Lung (tissue), 12 donors: ENCODE results near the gene OTX1. TPM values are rescaled to one million over a fixed set of nuclear protein-coding genes. Genes with fewer than 3 reads are reported as not detected.

ENCODE experiments used
- ATAC-seq: fragments of 200-7000 bp; cut with Tn5 transposase; one replicate; pipeline ENCODE4 v1.9.1; 2020; ENCODE audit warnings: moderate number of reproducible peaks; ENCODE audit not compliant: insufficient read depth, low FRiP score
- DNase-seq, 3 donors: peaks; one replicate each; pipeline ENCODE4 v3.0.0-alpha.2; 2013 to 2017
- H3K27ac ChIP-seq, 2 donors: one replicate each; pipeline ENCODE4 v1.5.1; 2013; ENCODE audit warnings: mild to moderate bottlenecking in 2 of 2, moderate library complexity in 2 of 2, control low read depth in 1 of 2, inconsistent platforms in 1 of 2, low read depth in 1 of 2, low read length in 1 of 2
- H3K27me3 ChIP-seq, 3 donors: one replicate each; pipeline ENCODE4 v1.5.1; 2013; ENCODE audit warnings: low read length in 2 of 3; ENCODE audit not compliant: control insufficient read depth in 3 of 3, insufficient read depth in 3 of 3
- H3K36me3 ChIP-seq, 4 donors: one replicate each; pipeline ENCODE4 v1.5.1; 2013; ENCODE audit warnings: low read length in 4 of 4, mild to moderate bottlenecking in 1 of 4, moderate library complexity in 1 of 4; ENCODE audit not compliant: control insufficient read depth in 4 of 4, insufficient read depth in 4 of 4
- H3K4me1 ChIP-seq, 5 donors: one replicate each; pipeline ENCODE4 v1.5.1; 2013; ENCODE audit warnings: low read length in 5 of 5, mild to moderate bottlenecking in 2 of 5, moderate library complexity in 1 of 5; ENCODE audit not compliant: control insufficient read depth in 5 of 5, insufficient read depth in 5 of 5
- H3K4me3 ChIP-seq: one replicate; pipeline ENCODE4 v1.5.1; 2013; ENCODE audit warnings: mild to moderate bottlenecking, control low read depth, moderate library complexity
- H3K9ac ChIP-seq, 2 donors: one replicate each; pipeline ENCODE4 v1.5.1; 2013; ENCODE audit warnings: low read length in 2 of 2, control low read depth in 1 of 2; ENCODE audit not compliant: insufficient read depth in 1 of 2
- H3K9me3 ChIP-seq, 4 donors: one replicate each; pipeline ENCODE4 v1.5.1; 2013; ENCODE audit warnings: low read length in 3 of 4, mild to moderate bottlenecking in 1 of 4, moderate library complexity in 1 of 4; ENCODE audit not compliant: control insufficient read depth in 4 of 4, insufficient read depth in 3 of 4
- CTCF ChIP-seq: IDR thresholded peaks from 2 replicates; pipeline ENCODE4 v1.5.1; 2012; ENCODE audit warnings: mild to moderate bottlenecking; ENCODE audit errors: control extremely low read depth, extremely low read depth
- WGBS, 2 donors: extraction: QIAGEN DNeasy Blood & Tissue Kit; methylation state at CpG; one replicate each; pipeline ENCODE4 v1.1.7; 2013; 5-methylcytosine and 5-hydroxymethylcytosine counted together
- polyA plus RNA-seq, 2 donors: library from polyadenylated mRNA; stranded (reverse); fragments of 200-250 nt; gene quantifications; one replicate each; pipeline ENCODE4 v1.2.1, GENCODE V29; 2013
- total RNA-seq, 2 donors: library from RNA; depleted of rRNA in 1 of 2; stranded (reverse); fragments of >200 nt in 1 of 2; gene quantifications; one replicate each; pipeline ENCODE4 v1.2.1, GENCODE V29; 2014 to 2021
- donor health status: control.
- donor health status: control.
- donor health status: Bipolar disorder and iron deficiency.
- donor health status: healthy.
- donor health status: DM: yes; HTN: yes; CAD: no.

The OTX1 gene
- total and polyA plus RNA-seq, 4 donors: 0.11 to 1.0 (median 0.34) TPM

- no peak for TF ChIP-seq CTCF
- H3K4me1 ChIP-seq: peaks cover 0 to 5% (median 0%) of the 10 kb centered on the region in 5 donors
- 71 to 88% methylated on average over 1 of the region's 1 CpG for WGBS, 2 donors
Measured at GRCh38 chr2:63093502-63093901, 42.9 kb downstream of the OTX1 start.

GRCh38 chr2:63096491-63096890 is 45.9 kb downstream of the OTX1 start:
- no peak overlapping the region for H3K4me3 ChIP-seq
- peaks cover 0 to 5% (median 0%) of the 10 kb centered on the region in 5 donors for H3K4me1 ChIP-seq
- no peak overlapping the region for H3K9ac ChIP-seq
- H3K9me3 ChIP-seq: peaks cover 0 to 3% (median 1%) of the 10 kb centered on the region in 4 donors
- TF ChIP-seq CTCF: no peak
- DNase-seq (peak in 2 of 3 donors; percentile 69 to 75), ATAC-seq (no peak)
- no peaks in the 10 kb centered on the region for H3K36me3 ChIP-seq
- H3K27me3 ChIP-seq: no peaks in the 10 kb centered on the region
- H3K27ac ChIP-seq: no peak overlapping the region
- WGBS, 2 donors: 54 to 82% methylated on average over 1 of the region's 1 CpG

More at GRCh38 chr2:63093502-63093901, 42.9 kb downstream of the OTX1 start:
- Histone ChIP-seq H3K9ac (no peak overlapping the region), H3K9me3 (no peaks in the 10 kb centered on the region), H3K4me3 (no peak overlapping the region), H3K36me3 (no peaks in the 10 kb centered on the region), H3K27ac (no peak overlapping the region), H3K27me3 (no peaks in the 10 kb centered on the region)
- no peak for DNase-seq
- no peak for ATAC-seq

- H3K27ac ChIP-seq: no peak overlapping the region
- H3K36me3 ChIP-seq: no peaks in the 10 kb centered on the region
- WGBS, 2 donors: 84 to 89% methylated on average over 1 of the region's 1 CpG
- DNase-seq (no peak), ATAC-seq (no peak)
- no peak overlapping the region for H3K9ac ChIP-seq
- no peak for TF ChIP-seq CTCF
- H3K4me3 ChIP-seq: no peak overlapping the region
- no peaks in the 10 kb centered on the region for H3K4me1 ChIP-seq
- no peaks in the 10 kb centered on the region for H3K27me3 ChIP-seq
- peaks cover 0 to 3% (median 2%) of the 10 kb centered on the region in 4 donors for H3K9me3 ChIP-seq
Measured at GRCh38 chr2:63099032-63099431, 48.4 kb downstream of the OTX1 start.

- H3K9ac ChIP-seq: no peak overlapping the region
- no peak overlapping the region for H3K27ac ChIP-seq
- no peak for TF ChIP-seq CTCF
- H3K27me3 ChIP-seq: no peaks in the 10 kb centered on the region
- no peaks in the 10 kb centered on the region for H3K36me3 ChIP-seq
- H3K9me3 ChIP-seq: peaks cover 2 to 16% (median 7%) of the 10 kb centered on the region in 4 donors
- H3K4me3 ChIP-seq: no peak overlapping the region
- ATAC-seq (no peak), DNase-seq (no peak)
- H3K4me1 ChIP-seq: no peaks in the 10 kb centered on the region
- 87 to 92% methylated on average over 2 of the region's 2 CpGs for WGBS, 2 donors
Measured at GRCh38 chr2:63101954-63102353, 51.3 kb downstream of the OTX1 start.
